GM23338 (cell line): ENCODE measurements around the gene MC2R. TPM values are rescaled to one million over a fixed set of nuclear protein-coding genes. Genes with fewer than 3 reads are reported as not detected.

Experiments
- ATAC-seq: fragments of 200-7000 bp; cut with Tn5 transposase; 3 replicates; pipeline ENCODE4 v1.9.1; 2020
- DNase-seq: peaks from one replicate; pipeline ENCODE4 v3.0.0-alpha.2; 2015; ENCODE audit warnings: low spot score
- H2AFZ ChIP-seq: fragments of 200-600 bp; sonication (generic); 2 replicates; pipeline ENCODE4 v1.8.0; 2016; ENCODE audit warnings: antibody characterized with exemption, mild to moderate bottlenecking, moderate library complexity
- H3F3A ChIP-seq: fragments of 200-600 bp; sonication (generic); replicated peaks from 2 replicates; pipeline ENCODE4 v1.8.0; 2017; ENCODE audit warnings: antibody characterized with exemption, mixed run types, low read depth
- H3K27ac ChIP-seq: fragments of 200-600 bp; sonication (generic); 2 replicates; pipeline ENCODE4 v1.6.1; 2016; ENCODE audit warnings: low read depth
- H3K27me3 ChIP-seq: fragments of 200-600 bp; sonication (generic); 2 replicates; pipeline ENCODE4 v1.8.0; 2016; ENCODE audit warnings: mild to moderate bottlenecking, mixed run types, moderate library complexity; ENCODE audit not compliant: insufficient read depth
- H3K36me3 ChIP-seq: fragments of 200-600 bp; sonication (generic); 2 replicates; pipeline ENCODE4 v1.8.0; 2016; ENCODE audit warnings: mild to moderate bottlenecking; ENCODE audit not compliant: insufficient read depth
- H3K4me1 ChIP-seq: fragments of 200-600 bp; sonication (generic); 2 replicates; pipeline ENCODE4 v1.8.0; 2016; ENCODE audit warnings: mild to moderate bottlenecking, moderate library complexity; ENCODE audit not compliant: insufficient read depth
- H3K4me2 ChIP-seq: fragments of 200-600 bp; sonication (generic); 2 replicates; pipeline ENCODE4 v1.7.1; 2017; ENCODE audit warnings: mixed run types
- H3K4me3 ChIP-seq: fragments of 200-600 bp; sonication (generic); 2 replicates; pipeline ENCODE4 v1.6.1; 2016; ENCODE audit warnings: mixed run types
- H3K79me2 ChIP-seq: fragments of 200-600 bp; sonication (generic); replicated peaks from 2 replicates; pipeline ENCODE4 v1.8.0; 2017; ENCODE audit warnings: mild to moderate bottlenecking; ENCODE audit not compliant: insufficient read depth
- H3K9me2 ChIP-seq: fragments of 200-600 bp; sonication (generic); 2 replicates; pipeline ENCODE4 v1.8.0; 2017; ENCODE audit not compliant: insufficient read depth
- H4K20me1 ChIP-seq: fragments of 200-600 bp; sonication (generic); replicated peaks from 2 replicates; pipeline ENCODE4 v1.8.0; 2017; ENCODE audit warnings: mild to moderate bottlenecking; ENCODE audit not compliant: insufficient read depth
- H3K27ac Mint-ChIP-seq: 2 replicates; pipeline ENCODE4 v1.8.0; 2020; ENCODE audit warnings: inconsistent platforms, mild to moderate bottlenecking, moderate library complexity, mixed read lengths
- H3K27me3 Mint-ChIP-seq: 3 replicates; pipeline ENCODE4 v1.8.0; 2022; ENCODE audit warnings: low read depth, mild to moderate bottlenecking, moderate library complexity, mixed read lengths, inconsistent platforms; ENCODE audit not compliant: insufficient read depth, poor library complexity
- H3K36me3 Mint-ChIP-seq: 3 replicates; pipeline ENCODE4 v1.8.0; 2021; ENCODE audit warnings: low read depth, mild to moderate bottlenecking, inconsistent platforms, moderate library complexity, mixed read lengths
- H3K4me1 Mint-ChIP-seq: 3 replicates; pipeline ENCODE4 v1.8.0; 2020; ENCODE audit warnings: mild to moderate bottlenecking, inconsistent platforms, mixed read lengths
- H3K4me3 Mint-ChIP-seq: 3 replicates; pipeline ENCODE4 v1.8.0; 2021; ENCODE audit warnings: moderate library complexity, mild to moderate bottlenecking, inconsistent platforms, mixed read lengths
- H3K9me3 Mint-ChIP-seq: 3 replicates; pipeline ENCODE4 v1.8.0; 2020; ENCODE audit warnings: moderate library complexity, mild to moderate bottlenecking, inconsistent platforms, mixed read lengths
- CREB1 ChIP-seq: fragments of 250-450 bp; sonication (Bioruptor Pico); IDR thresholded peaks from 2 replicates; pipeline ENCODE4 v1.5.0; 2020; ENCODE audit warnings: low read depth, mild to moderate bottlenecking, moderate library complexity
- CTCF ChIP-seq, 2 experiments: fragments of 200-600 bp in 1 of 2; sonication (generic) in 1 of 2; conservative IDR thresholded peaks; 2 replicates each; pipeline versions ENCODE4 v1.5.1 to v1.6.1; 2016 to 2017; ENCODE audit warnings: antibody characterized with exemption in 2 of 2, low read depth in 2 of 2, mild to moderate bottlenecking in 2 of 2, moderate library complexity in 1 of 2
- ETS1 ChIP-seq: IDR thresholded peaks from 2 replicates; pipeline ENCODE4 v1.6.1; 2016; ENCODE audit warnings: antibody characterized with exemption
- EZH2 ChIP-seq: fragments of 200-600 bp; sonication (generic); IDR thresholded peaks from one replicate; pipeline ENCODE4 v1.8.0; 2017; ENCODE audit warnings: antibody characterized with exemption, mild to moderate bottlenecking, low read depth; ENCODE audit not compliant: unreplicated experiment
- EZH2phosphoT487 ChIP-seq: fragments of 200-600 bp; sonication (generic); IDR thresholded peaks from one replicate; pipeline ENCODE4 v1.8.1; 2018; ENCODE audit warnings: antibody characterized with exemption; ENCODE audit not compliant: unreplicated experiment
- JUNB ChIP-seq: IDR thresholded peaks from one replicate; pipeline ENCODE4 v1.6.1; 2016; ENCODE audit warnings: antibody characterized with exemption; ENCODE audit not compliant: unreplicated experiment
- NANOG ChIP-seq: IDR thresholded peaks from 2 replicates; pipeline ENCODE4 v1.6.1; 2016; ENCODE audit warnings: antibody characterized with exemption, borderline replicate concordance
- POLR2AphosphoS5 ChIP-seq: IDR thresholded peaks from 2 replicates; pipeline ENCODE4 v1.6.1; 2016; ENCODE audit warnings: antibody characterized with exemption, low read depth
- REST ChIP-seq: IDR thresholded peaks from one replicate; pipeline ENCODE4 v1.6.1; 2018; ENCODE audit warnings: antibody characterized with exemption; ENCODE audit not compliant: unreplicated experiment
- STAT1 ChIP-seq: IDR thresholded peaks from one replicate; pipeline ENCODE4 v1.6.1; 2016; ENCODE audit warnings: antibody characterized with exemption; ENCODE audit not compliant: unreplicated experiment
- ZNF114 ChIP-seq: fragments of 250-450 bp; sonication (Bioruptor Pico); IDR thresholded peaks from 2 replicates; pipeline ENCODE4 v1.5.0; 2020; ENCODE audit warnings: mild to moderate bottlenecking, moderate library complexity
- ZNF331 ChIP-seq: fragments of 250-450 bp; sonication (Bioruptor Pico); IDR thresholded peaks from 2 replicates; pipeline ENCODE4 v1.5.0; 2020; ENCODE audit warnings: low read depth, mild to moderate bottlenecking, moderate library complexity
- ZNF462 ChIP-seq: fragments of 250-450 bp; sonication (Bioruptor Pico); IDR thresholded peaks from 2 replicates; pipeline ENCODE4 v1.5.0; 2020; ENCODE audit warnings: mild to moderate bottlenecking, moderate library complexity
- polyA plus RNA-seq: library from polyadenylated mRNA; unstranded; fragments of >200 nt; fragmentation: Nextera tagmentation; extraction: Ambion mirVana; gene quantifications from 2 replicates; pipeline ENCODE4 v1.2.1, GENCODE V29; 2016
- total RNA-seq: library from RNA; depleted of rRNA; stranded (reverse); fragments of >200 nt; shearing (Covaris generic); gene quantifications from 2 replicates; pipeline ENCODE4 v1.2.3, GENCODE V29; 2014

The MC2R gene
- total and polyA plus RNA-seq, 2 experiments from 2014 or later, result not detected

- Mint-ChIP-seq H3K9me3 (no peaks in the 10 kb centered on the region), H3K27me3 (peaks cover 2% of the 10 kb centered on the region), H3K27ac (no peak overlapping the region), H3K4me1 (no peaks in the 10 kb centered on the region; the same call in 2 of the 3 replicates), H3K4me3 (no peak overlapping the region), H3K36me3 (no peaks in the 10 kb centered on the region)
- DNase-seq (no peak), ATAC-seq (no peak)
- no peak overlapping the region for H3K4me2 ChIP-seq
- TF ChIP-seq STAT1 (no peak), ZNF114 (CRISPR knock-in tag) (no peak), JUNB (no peak), ZNF331 (CRISPR knock-in tag) (no peak), POLR2AphosphoS5 (no peak), EZH2phosphoT487 (no peak), ZNF462 (CRISPR knock-in tag) (no peak), CTCF (conservative IDR thresholded peaks at IDR 0.05; ENCODE audit: low read depth in 2 of 2) (no peak), ETS1 (no peak), NANOG (no peak), CREB1 (CRISPR knock-in tag) (no peak), EZH2 (no peak), REST (no peak)
- no peak overlapping the region for H2AFZ ChIP-seq
- no peaks in the 10 kb centered on the region for H3K36me3 ChIP-seq
- no peaks in the 10 kb centered on the region for H3K27me3 ChIP-seq
- no peak overlapping the region for H3K27ac ChIP-seq
- no peaks in the 10 kb centered on the region for H3K79me2 ChIP-seq
- no peak overlapping the region for H3K4me3 ChIP-seq
- no peaks in the 10 kb centered on the region for H3F3A ChIP-seq
- H3K4me1 ChIP-seq, result no peaks in the 10 kb centered on the region
- no peaks in the 10 kb centered on the region for H4K20me1 ChIP-seq
- H3K9me2 ChIP-seq, result no peaks in the 10 kb centered on the region
These were observed 2.1 kb downstream of the MC2R start for GRCh38 chr18:13913205-13913604.
